Upper lobe of right lung (tissue), 1 donor: ENCODE results near the gene NTRK3. TPM values are rescaled to one million over a fixed set of nuclear protein-coding genes. Genes with fewer than 3 reads are reported as not detected.

ENCODE experiments used
- ATAC-seq: fragments of 200-7000 bp; cut with Tn5 transposase; one replicate; pipeline ENCODE4 v1.9.1; 2020; ENCODE audit warnings: mild to moderate bottlenecking, moderate library complexity
- DNase-seq: peaks from one replicate; pipeline ENCODE4 v3.0.0-alpha.2; 2020
- H3K27ac ChIP-seq: fragments of 200-600 bp; one replicate; pipeline ENCODE4 v1.8.0; 2022
- H3K27me3 ChIP-seq: fragments of 200-600 bp; one replicate; pipeline ENCODE4 v1.8.0; 2022; ENCODE audit warnings: mild to moderate bottlenecking
- H3K36me3 ChIP-seq: fragments of 200-600 bp; one replicate; pipeline ENCODE4 v1.8.0; 2022
- H3K4me1 ChIP-seq: fragments of 200-600 bp; one replicate; pipeline ENCODE4 v1.8.0; 2022
- H3K4me3 ChIP-seq: fragments of 200-600 bp; one replicate; pipeline ENCODE4 v1.8.0; 2022; ENCODE audit warnings: mild to moderate bottlenecking
- H3K9me3 ChIP-seq: fragments of 200-600 bp; one replicate; pipeline ENCODE4 v1.8.0; 2022
- intact Hi-C: fragments of 100-400 bp; cut with DNase I; formaldehyde crosslinking; loops from one replicate; pipeline ENCODE4 v1.11.0; 2022
- total RNA-seq: library from RNA; stranded (reverse); fragmentation: NEBNext Ultra II Directional; extraction: Animal tissue kit (Norgen Biotek cat#: 25700); gene quantifications from one replicate; pipeline ENCODE4 v1.2.1, GENCODE V29; 2021
- TF ChIP-seq, protein P1 (sequence below): fragments of 200-600 bp; IDR thresholded peaks from one replicate; pipeline ENCODE4 v1.8.0; 2022; ENCODE audit warnings: antibody characterized with exemption
- donor health status: DM: no; HTN: yes; CAD: no; lungs with severe emphysema.

The NTRK3 gene
- total RNA-seq, 1 donor from 2014 or later = 2.8 TPM

DNA sequence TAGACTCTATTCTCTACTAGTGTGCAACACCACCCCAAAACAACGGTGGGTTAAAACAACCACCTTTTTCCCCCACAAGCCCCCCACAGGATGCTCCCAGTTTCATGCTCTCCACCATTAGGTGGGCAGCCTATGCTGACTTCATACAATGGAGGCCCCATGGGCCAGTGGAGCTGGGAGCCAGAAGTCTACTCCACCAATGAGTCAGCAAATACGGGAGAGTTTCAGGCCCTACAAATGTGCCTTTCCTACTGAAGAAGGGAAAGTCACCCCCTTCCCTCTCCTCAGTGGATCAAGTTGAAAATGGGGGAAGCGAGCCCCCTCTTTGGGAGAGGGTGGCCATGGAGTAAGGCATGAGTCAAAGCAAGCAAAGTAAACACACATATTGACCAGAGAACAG, 278.6 kb downstream of the NTRK3 start:
- ATAC-seq (no peak), DNase-seq (no peak)
- intact Hi-C loops = no loop called here
- TF ChIP-seq, protein P1, sequence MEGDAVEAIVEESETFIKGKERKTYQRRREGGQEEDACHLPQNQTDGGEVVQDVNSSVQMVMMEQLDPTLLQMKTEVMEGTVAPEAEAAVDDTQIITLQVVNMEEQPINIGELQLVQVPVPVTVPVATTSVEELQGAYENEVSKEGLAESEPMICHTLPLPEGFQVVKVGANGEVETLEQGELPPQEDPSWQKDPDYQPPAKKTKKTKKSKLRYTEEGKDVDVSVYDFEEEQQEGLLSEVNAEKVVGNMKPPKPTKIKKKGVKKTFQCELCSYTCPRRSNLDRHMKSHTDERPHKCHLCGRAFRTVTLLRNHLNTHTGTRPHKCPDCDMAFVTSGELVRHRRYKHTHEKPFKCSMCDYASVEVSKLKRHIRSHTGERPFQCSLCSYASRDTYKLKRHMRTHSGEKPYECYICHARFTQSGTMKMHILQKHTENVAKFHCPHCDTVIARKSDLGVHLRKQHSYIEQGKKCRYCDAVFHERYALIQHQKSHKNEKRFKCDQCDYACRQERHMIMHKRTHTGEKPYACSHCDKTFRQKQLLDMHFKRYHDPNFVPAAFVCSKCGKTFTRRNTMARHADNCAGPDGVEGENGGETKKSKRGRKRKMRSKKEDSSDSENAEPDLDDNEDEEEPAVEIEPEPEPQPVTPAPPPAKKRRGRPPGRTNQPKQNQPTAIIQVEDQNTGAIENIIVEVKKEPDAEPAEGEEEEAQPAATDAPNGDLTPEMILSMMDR = no peak
- Histone ChIP-seq H3K4me1 (no peaks in the 10 kb centered on the region), H3K27ac (no peak overlapping the region), H3K9me3 (no peaks in the 10 kb centered on the region), H3K36me3 (no peaks in the 10 kb centered on the region), H3K4me3 (no peak overlapping the region), H3K27me3 (no peaks in the 10 kb centered on the region)

- no peaks in the 10 kb centered on the region for H3K4me1 ChIP-seq
- no peak overlapping the region for H3K4me3 ChIP-seq
- H3K27me3 ChIP-seq = no peaks in the 10 kb centered on the region
- no peaks in the 10 kb centered on the region for H3K9me3 ChIP-seq
- TF ChIP-seq, protein P1 = no peak
- H3K27ac ChIP-seq = no peak overlapping the region
- no peak for ATAC-seq
- H3K36me3 ChIP-seq = no peaks in the 10 kb centered on the region
- intact Hi-C loops = no loop called here
- DNase-seq = no peak
Observed at GRCh38 chr15:87976552-87976951, 280.0 kb downstream of the NTRK3 start.

DNA sequence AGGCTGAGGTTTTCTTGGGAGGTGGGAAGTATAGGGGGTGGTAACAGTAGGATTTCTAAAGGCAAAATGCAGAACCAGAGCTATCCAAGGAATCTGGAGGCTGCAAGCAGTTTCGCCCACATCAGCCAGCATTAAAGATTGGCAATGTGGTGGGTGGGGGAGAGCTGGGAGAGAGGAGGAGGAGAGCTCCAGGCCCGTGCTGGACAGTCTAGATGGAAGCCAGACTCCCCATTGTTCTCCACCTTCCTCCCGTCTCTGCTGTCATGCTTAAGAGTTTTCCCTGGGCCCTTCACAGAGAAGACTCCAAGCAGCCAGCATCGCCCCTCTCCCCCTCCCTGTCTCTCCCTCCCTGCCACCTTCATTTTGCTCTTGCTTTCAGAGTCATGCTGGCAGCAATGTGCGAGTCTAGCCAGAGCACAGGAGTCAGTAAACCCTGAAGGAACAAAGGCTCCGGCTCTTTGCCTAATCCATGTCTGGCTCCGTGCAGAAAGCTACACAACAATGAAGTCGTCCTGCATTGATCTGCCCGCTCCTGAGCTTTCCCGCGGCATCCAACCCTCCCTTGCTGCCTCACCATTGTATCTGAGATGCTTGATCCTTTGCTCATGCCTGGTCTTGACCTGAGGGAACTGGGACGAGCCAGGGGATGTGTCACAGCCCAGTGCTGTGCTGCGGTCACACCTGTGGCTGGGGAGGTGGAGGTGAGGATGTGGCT, 282.9 kb downstream of the NTRK3 start:
- H3K36me3 ChIP-seq = no peaks in the 10 kb centered on the region
- H3K9me3 ChIP-seq = no peaks in the 10 kb centered on the region
- DNase-seq (no peak), ATAC-seq (no peak)
- TF ChIP-seq, protein P1 = no peak
- H3K27me3 ChIP-seq = no peaks in the 10 kb centered on the region
- intact Hi-C loops = no loop called here
- H3K4me1 ChIP-seq = no peaks in the 10 kb centered on the region
- H3K4me3 ChIP-seq = no peak overlapping the region
- no peak overlapping the region for H3K27ac ChIP-seq

GRCh38 chr15:87971076-87971475, 285.5 kb downstream of the NTRK3 start:
- Histone ChIP-seq H3K27ac (no peak overlapping the region), H3K4me3 (no peak overlapping the region), H3K27me3 (no peaks in the 10 kb centered on the region), H3K4me1 (no peaks in the 10 kb centered on the region), H3K36me3 (no peaks in the 10 kb centered on the region), H3K9me3 (no peaks in the 10 kb centered on the region)
- ATAC-seq (no peak), DNase-seq (no peak)
- TF ChIP-seq, protein P1 = no peak
- intact Hi-C loops = no loop called here

DNA sequence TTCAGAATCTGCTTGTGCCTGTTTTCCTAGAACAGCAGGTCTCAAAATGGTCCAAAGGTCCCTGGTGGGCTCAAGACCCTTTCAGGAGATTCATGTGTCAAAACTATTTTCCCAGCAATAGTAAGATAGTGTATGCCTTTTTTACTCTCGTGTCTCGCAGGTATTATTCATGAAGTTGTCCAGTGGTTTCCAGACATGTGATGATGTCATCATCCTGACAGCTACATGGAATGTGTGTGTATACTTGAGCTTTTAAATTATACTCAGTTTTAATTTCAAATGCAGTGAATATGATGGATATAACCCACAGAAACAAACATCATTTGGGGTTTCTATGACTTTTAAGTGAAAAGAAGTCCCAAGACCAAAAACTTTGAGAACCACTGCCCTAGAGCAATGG, 288.6 kb downstream of the NTRK3 start:
- Histone ChIP-seq H3K27me3 (no peaks in the 10 kb centered on the region), H3K36me3 (no peaks in the 10 kb centered on the region), H3K9me3 (no peaks in the 10 kb centered on the region), H3K27ac (no peak overlapping the region), H3K4me1 (no peaks in the 10 kb centered on the region), H3K4me3 (no peak overlapping the region)
- intact Hi-C loops = no loop called here
- no peak for DNase-seq
- TF ChIP-seq, protein P1 = no peak
- ATAC-seq = no peak

DNA sequence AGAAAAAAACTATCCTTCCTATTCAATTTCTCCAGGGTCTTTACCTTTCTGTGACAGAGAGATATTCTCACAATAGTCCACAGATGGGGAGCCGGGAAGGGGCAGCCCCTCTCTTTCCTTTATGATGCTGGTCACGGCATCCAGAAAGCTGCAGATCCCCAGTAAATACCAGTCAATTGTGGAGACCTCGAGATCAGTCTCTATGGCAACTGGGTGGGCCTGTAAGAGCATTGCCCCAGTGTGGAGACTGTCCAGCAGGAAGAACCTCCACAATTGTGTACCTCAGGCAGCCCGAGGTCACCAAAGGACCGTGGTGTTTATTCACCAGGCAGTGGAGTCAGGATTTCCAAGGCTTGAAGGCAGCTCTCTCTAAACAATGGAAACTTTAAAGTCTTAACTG, 291.2 kb downstream of the NTRK3 start:
- intact Hi-C loops = no loop called here
- Histone ChIP-seq H3K9me3 (no peaks in the 10 kb centered on the region), H3K27ac (no peak overlapping the region), H3K4me3 (no peak overlapping the region), H3K27me3 (no peaks in the 10 kb centered on the region), H3K36me3 (no peaks in the 10 kb centered on the region), H3K4me1 (peaks cover 11% of the 10 kb centered on the region)
- TF ChIP-seq, protein P1 = no peak
- ATAC-seq = no peak
- DNase-seq = no peak
